HG03565 (cell line): ENCODE data around the gene NTHL1.
A peak's percentile ranks its signal among the peaks of the same experiment; 100 is the strongest.

Experiments used
- ATAC-seq: cut with Tn5 transposase; IDR thresholded peaks from one replicate; pipeline ENCODE4 v1.9.1; 2021; ENCODE audit warnings: mild to moderate bottlenecking, moderate library complexity; ENCODE audit not compliant: unreplicated experiment

NTHL1 gene

GRCh38 chr16:2031081-2031577, 16.5 kb downstream of the NTHL1 start:
- no peak for ATAC-seq

GRCh38 chr16:2030036-2030435, 17.6 kb downstream of the NTHL1 start:
- no peak for ATAC-seq

- ATAC-seq = no peak
These were observed 18.3 kb downstream of the NTHL1 start for GRCh38 chr16:2029350-2029749.

- ATAC-seq = no peak
These were observed 18.9 kb downstream of the NTHL1 start for GRCh38 chr16:2028620-2029220.

- no peak for ATAC-seq
These were observed 19.5 kb downstream of the NTHL1 start for GRCh38 chr16:2028146-2028545.

GRCh38 chr16:2027024-2028010, 20.3 kb downstream of the NTHL1 start:
- no peak for ATAC-seq

GRCh38 chr16:2026461-2027023, 21.1 kb downstream of the NTHL1 start, which contains the start of gene NHERF2:
Gene NHERF2, plus strand, starts transcription at chr16:2026902. Its CDS starts 104 bp downstream, at chr16:2027006.
- no peak for ATAC-seq

GRCh38 chr16:2025878-2026460, 21.7 kb downstream of the NTHL1 start:
- no peak for ATAC-seq

- ATAC-seq = no peak
These were observed 22.4 kb downstream of the NTHL1 start for GRCh38 chr16:2025251-2025650.

GRCh38 chr16:2024032-2024420, 23.6 kb downstream of the NTHL1 start:
- no peak for ATAC-seq

- peak; percentile 70 for ATAC-seq
These were observed 24.3 kb downstream of the NTHL1 start for GRCh38 chr16:2023092-2024031.

- no peak for ATAC-seq
These were observed 24.9 kb downstream of the NTHL1 start for GRCh38 chr16:2022723-2023091.

GRCh38 chr16:2019921-2020831, 27.5 kb downstream of the NTHL1 start:
- ATAC-seq = no peak

GRCh38 chr16:2019518-2019920, 28.1 kb downstream of the NTHL1 start, which contains the start of gene NPW:
Gene NPW, plus strand, starts transcription at chr16:2019785.
- no peak for ATAC-seq

GRCh38 chr16:2016407-2016922, 31.2 kb downstream of the NTHL1 start:
- ATAC-seq = no peak

GRCh38 chr16:2015947-2016208, 31.8 kb downstream of the NTHL1 start:
- ATAC-seq = no peak

- ATAC-seq = no peak
These were observed 32.3 kb downstream of the NTHL1 start for GRCh38 chr16:2015117-2015946.

- no peak for ATAC-seq
These were observed 34.1 kb downstream of the NTHL1 start for GRCh38 chr16:2013527-2013926.
